HG03280 (cell line): ENCODE measurements around the gene SSX5.
"Not testable (repeated sequence)": the region's sequence is repeated elsewhere in the genome, so short reads cannot be mapped to it uniquely, and the experiment has no call there.

Experiments used
- ATAC-seq: cut with Tn5 transposase; IDR thresholded peaks from one replicate; pipeline ENCODE4 v1.9.1; 2021; ENCODE audit warnings: mild to moderate bottlenecking, moderate library complexity; ENCODE audit not compliant: unreplicated experiment

The SSX5 gene

GRCh38 chrX:48196745-48197201, at the start of gene SSX5:
SSX5 (minus strand) TSS chrX:48196795; CDS start chrX:48195358, 1,437 bp downstream.
- ATAC-seq = no peak

- not testable (repeated sequence) for ATAC-seq
These were observed 27.6 kb upstream of the SSX5 start for GRCh38 chrX:48224196-48224595.

GRCh38 chrX:48214341-48214740, 17.7 kb upstream of the SSX5 start:
- not testable (repeated sequence) for ATAC-seq

DNA sequence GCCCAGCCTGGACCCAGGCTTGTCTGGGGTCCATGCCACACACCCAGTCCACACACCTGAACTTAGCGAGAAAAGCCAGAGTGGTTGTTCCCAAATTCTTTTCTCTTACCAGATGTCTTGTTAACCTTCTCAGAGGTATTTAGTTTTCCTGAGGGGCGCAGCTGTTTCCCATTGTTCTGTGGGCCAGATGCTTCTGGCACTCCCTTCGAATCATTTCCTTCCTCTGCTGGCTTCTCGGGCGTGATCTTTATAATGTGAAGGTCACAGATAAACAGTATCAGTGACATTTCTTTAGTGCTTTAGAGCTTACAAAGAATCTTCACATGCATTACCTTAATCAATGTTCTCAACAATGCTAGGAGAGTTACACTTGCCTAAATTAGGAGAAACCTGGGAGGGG, 6.6 kb downstream of the SSX5 start:
- not testable (repeated sequence) for ATAC-seq

- not testable (repeated sequence) for ATAC-seq
These were observed 14.7 kb downstream of the SSX5 start for GRCh38 chrX:48181882-48182281.

- no peak for ATAC-seq
These were observed 15.8 kb downstream of the SSX5 start for GRCh38 chrX:48180811-48181210.

GRCh38 chrX:48179691-48180090, 16.9 kb downstream of the SSX5 start:
- no peak for ATAC-seq

- ATAC-seq = not testable (repeated sequence)
These were observed 30.3 kb downstream of the SSX5 start for GRCh38 chrX:48166322-48166721.

- ATAC-seq = no peak
These were observed 31.4 kb downstream of the SSX5 start for GRCh38 chrX:48165241-48165640.

DNA sequence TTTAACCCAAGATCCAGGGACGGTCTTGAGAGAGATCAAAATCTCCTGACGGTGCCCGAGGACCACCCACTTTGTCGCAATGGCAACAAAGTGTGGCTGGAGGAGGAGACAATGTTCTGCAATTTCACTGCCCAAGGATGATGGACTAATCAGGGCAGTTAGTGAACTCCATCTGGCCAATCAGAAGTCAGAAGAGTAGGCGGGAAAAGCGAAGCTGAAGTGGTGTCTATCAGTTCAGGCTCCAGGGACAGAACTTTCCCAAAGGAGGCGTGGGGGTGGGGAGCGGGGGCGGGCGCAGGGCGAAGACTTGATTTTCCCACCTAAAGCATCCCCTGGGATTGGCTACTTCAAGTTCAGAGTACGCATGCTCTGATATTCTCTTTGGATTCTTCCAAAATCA, 40.6 kb downstream of the SSX5 start:
- ATAC-seq = no peak

- no peak for ATAC-seq
These were observed 41.8 kb downstream of the SSX5 start for GRCh38 chrX:48154796-48155195.

DNA sequence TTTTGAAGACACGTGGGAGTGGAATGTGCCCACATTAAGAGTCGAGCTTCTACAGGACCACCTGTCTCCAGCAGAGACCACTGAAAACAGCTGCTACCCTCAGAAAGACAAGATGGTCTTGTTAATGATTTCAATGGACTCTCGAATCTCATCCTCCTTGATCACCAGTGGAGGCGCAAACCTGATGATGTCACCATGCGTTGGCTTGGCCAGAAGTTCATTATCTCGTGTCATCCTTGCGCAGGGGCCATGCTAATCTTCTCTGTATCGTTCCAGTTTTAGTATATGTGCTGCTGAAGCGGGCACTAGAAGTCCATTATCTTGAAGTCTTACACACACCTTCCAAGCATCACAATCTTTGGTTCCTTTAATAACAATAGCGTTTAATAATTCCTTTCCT, 42.8 kb downstream of the SSX5 start:
- no peak for ATAC-seq

- not testable (repeated sequence) for ATAC-seq
These were observed 53.9 kb downstream of the SSX5 start for GRCh38 chrX:48142697-48143096.

DNA sequence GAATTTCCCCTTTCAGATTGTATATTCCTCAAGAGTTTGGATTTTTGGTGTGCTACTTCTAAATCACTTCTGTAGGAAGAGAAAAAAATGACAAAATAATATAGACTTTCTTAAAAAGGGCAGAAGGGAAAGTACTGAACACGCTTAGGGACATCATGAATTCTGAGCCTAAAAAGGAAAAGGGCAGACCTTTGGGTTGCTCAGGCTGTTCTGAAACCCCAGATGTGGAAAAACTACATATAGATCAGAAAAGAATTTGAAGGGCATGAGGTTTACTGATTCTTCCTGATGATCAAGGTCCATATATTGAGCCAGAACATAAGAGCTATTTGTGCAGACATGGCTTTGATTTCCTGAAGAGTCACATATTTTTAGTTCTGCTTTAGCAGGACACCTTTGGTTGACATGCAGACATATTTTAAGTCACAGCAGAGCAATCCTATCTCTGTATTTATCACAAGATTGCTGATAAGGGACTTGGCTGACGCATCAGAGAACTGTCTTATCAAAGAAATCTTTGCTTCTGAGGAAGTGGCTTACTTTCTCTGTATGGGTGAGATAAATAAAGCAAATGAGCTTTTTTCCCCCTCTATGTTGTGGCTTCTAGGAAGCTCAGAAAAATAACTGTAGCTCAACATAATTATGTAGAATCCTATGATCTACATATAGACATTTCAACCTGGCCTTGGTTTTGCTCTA, 54.6 kb downstream of the SSX5 start:
- not testable (repeated sequence) for ATAC-seq

- ATAC-seq = not testable (repeated sequence)
These were observed 57.5 kb downstream of the SSX5 start for GRCh38 chrX:48139076-48139475.
